HepG2 (cell line): ENCODE results near the gene RICTOR. TPM values are rescaled to one million over a fixed set of nuclear protein-coding genes. Genes with fewer than 3 reads are reported as not detected.

Experiments
- ATAC-seq: fragments of 200-7000 bp; cut with Tn5 transposase; 3 replicates; pipeline ENCODE4 v1.9.1; 2020; ENCODE audit warnings: mild to moderate bottlenecking, moderate library complexity
- BruUV-seq: library from RNA; stranded (reverse); fragments of 400-500 nt; replicated peaks from 2 replicates; lab custom pipeline; 2021; lab: Mats Ljungman, UMichigan
- CTCF ChIA-PET: fragments of 300-600 bp; formaldehyde crosslinking; extraction: SDS; loops from one replicate; lab custom pipeline; 2021; ENCODE audit warnings: low total read pairs, inconsistent platforms, low intra/inter-chr PET ratio; lab: Yijun Ruan, JAX
- POLR2A ChIA-PET: fragments of 350-600 bp; sonication (Branson Sonifier 250); formaldehyde crosslinking; loops from one replicate; lab custom pipeline; 2020; ENCODE audit warnings: antibody characterized with exemption, inconsistent platforms; lab: Yijun Ruan, JAX
- DNase-seq: peaks from one replicate; pipeline ENCODE4 v3.0.0-alpha.2; 2015; ENCODE audit warnings: low spot score
- FAIRE-seq: peaks from 3 replicates; lab custom pipeline; 2011; peaks lifted over from hg19 to GRCh38; lab: Jason Lieb, UNC
- H2AFZ ChIP-seq: one replicate; pipeline ENCODE4 v1.6.1; 2011; ENCODE audit warnings: low read length, inconsistent platforms
- H3K27ac ChIP-seq: fragments of 300-600 bp; 3 replicates; pipeline ENCODE4 v1.8.0; 2011; ENCODE audit warnings: mixed run types, mild to moderate bottlenecking, mixed read lengths, low read length, inconsistent platforms; ENCODE audit not compliant: insufficient read depth; ENCODE audit errors: extremely low read length
- H3K27me3 ChIP-seq, 2 experiments: fragments of 200-600 bp in 1 of 2; 2 replicates in 1 of 2; 3 replicates in 1 of 2; pipeline versions ENCODE4 v1.6.0 to v1.8.0; 2011; ENCODE audit warnings: low read length in 2 of 2, mild to moderate bottlenecking in 2 of 2, moderate library complexity in 2 of 2, inconsistent platforms in 1 of 2; ENCODE audit not compliant: insufficient read depth in 2 of 2, control insufficient read depth in 1 of 2
- H3K36me3 ChIP-seq, 2 experiments: fragments of 200-600 bp in 1 of 2; replicated peaks in 1 of 2; 2 replicates in 1 of 2; 3 replicates in 1 of 2; pipeline versions ENCODE4 v1.5.1 to v1.8.0; 2011; ENCODE audit warnings: low read length in 2 of 2, inconsistent platforms in 1 of 2; ENCODE audit not compliant: insufficient read depth in 2 of 2, control insufficient read depth in 1 of 2
- H3K4me1 ChIP-seq: 2 replicates; pipeline ENCODE4 v1.5.1; 2012; ENCODE audit warnings: low read length, inconsistent platforms; ENCODE audit not compliant: insufficient read depth
- H3K4me2 ChIP-seq: 2 replicates; pipeline ENCODE4 v1.6.0; 2011; ENCODE audit warnings: low read depth, low read length, inconsistent platforms
- H3K4me3 ChIP-seq, 3 experiments: fragments of 200-600 bp in 1 of 3; sonication (generic), shearing (Covaris generic) in 1 of 3; replicated peaks in 1 of 3; 2 replicates each; pipeline ENCODE4 v1.5.1; 2011 to 2016; ENCODE audit warnings: low read length in 3 of 3, inconsistent platforms in 2 of 3, low read depth in 2 of 3, mild to moderate bottlenecking in 2 of 3, control low read depth in 1 of 3, mixed read lengths in 1 of 3; ENCODE audit not compliant: insufficient read depth in 1 of 3
- H3K79me2 ChIP-seq: one replicate; pipeline ENCODE4 v1.6.1; 2011; ENCODE audit warnings: low read length, inconsistent platforms; ENCODE audit not compliant: insufficient read depth
- H3K9ac ChIP-seq: 2 replicates; pipeline ENCODE4 v1.6.0; 2011; ENCODE audit warnings: mild to moderate bottlenecking, low read depth, low read length, inconsistent platforms; ENCODE audit not compliant: insufficient read depth
- H3K9me3 ChIP-seq: 2 replicates; pipeline ENCODE4 v1.5.1; 2012; ENCODE audit warnings: mild to moderate bottlenecking, low read length
- H4K20me1 ChIP-seq: 2 replicates; pipeline ENCODE4 v1.6.0; 2011; ENCODE audit warnings: inconsistent platforms, mild to moderate bottlenecking, low read length, moderate library complexity; ENCODE audit not compliant: insufficient read depth
- CREB1 ChIP-seq, 2 experiments: fragments of 450-650 bp in 1 of 2; IDR thresholded peaks; 2 replicates each; pipeline ENCODE4 v1.6.1; 2016 to 2017; ENCODE audit warnings: control low read depth in 1 of 2, mild to moderate bottlenecking in 1 of 2, missing compliant biosample characterization in 1 of 2, missing genetic modification characterization in 1 of 2
- HCFC1 ChIP-seq: fragments of 150-350 bp; IDR thresholded peaks from 2 replicates; pipeline ENCODE4 v1.6.1; 2014; ENCODE audit warnings: low read depth, low read length
- RERE ChIP-seq: IDR thresholded peaks from 2 replicates; pipeline ENCODE4 v1.6.1; 2016; ENCODE audit warnings: low read depth, missing genetic modification reagents, missing compliant biosample characterization
- SNAPC5 ChIP-seq: sonication (generic); formaldehyde crosslinking; IDR thresholded peaks from 2 replicates; pipeline ENCODE4 v1.8.1; 2023; ENCODE audit warnings: mild to moderate bottlenecking, missing genetic modification reagents, borderline replicate concordance
- ZBTB20 ChIP-seq: sonication (generic); formaldehyde crosslinking; IDR thresholded peaks from 2 replicates; pipeline ENCODE4 v1.8.1; 2023; ENCODE audit warnings: missing genetic modification reagents, low read depth, mild to moderate bottlenecking, borderline replicate concordance
- ZBTB3 ChIP-seq: sonication (generic); formaldehyde crosslinking; IDR thresholded peaks from 2 replicates; pipeline ENCODE4 v1.4.0; 2020; ENCODE audit warnings: low read depth, mild to moderate bottlenecking, moderate library complexity, missing genetic modification reagents, borderline replicate concordance
- ZNF251 ChIP-seq: sonication (generic); formaldehyde crosslinking; IDR thresholded peaks from 2 replicates; pipeline ENCODE4 v1.9.0; 2021; ENCODE audit warnings: mild to moderate bottlenecking, missing genetic modification reagents
- ZNF776 ChIP-seq: sonication (generic); formaldehyde crosslinking; IDR thresholded peaks from 2 replicates; pipeline ENCODE4 v1.4.0; 2020; ENCODE audit warnings: mild to moderate bottlenecking, missing genetic modification reagents
- WGBS: methylation state at CpG from one replicate; pipeline ENCODE4 v1.1.6; 2017; ENCODE audit warnings: low lambda C conversion rate; 5-methylcytosine and 5-hydroxymethylcytosine counted together
- in situ Hi-C: cut with HindIII; loops from 2 replicates; pipeline ENCODE4 v1.10.0; 2017; ENCODE audit warnings: low pct_unique_long_range_greater_than_20kb; ENCODE audit not compliant: extremely low pct_ligation_motif_present
- intact Hi-C: fragments of 100-400 bp; cut with micrococcal nuclease; formaldehyde crosslinking; loops from one replicate; pipeline ENCODE4 v1.10.0; 2022; ENCODE audit not compliant: unreplicated experiment
- polyA plus RNA-seq, 8 experiments: library from polyadenylated mRNA; depleted of rRNA in 3 of 8; stranded (reverse) in 7 of 8; unstranded in 1 of 8; fragments of >200 nt; fragmentation: Illumina TruSeq in 4 of 8; extraction: Trizol in 4 of 8; gene quantifications; 2 replicates each; pipeline versions ENCODE4 v1.2.1 to v1.2.3, GENCODE V29; 2011 to 2016; ENCODE audit warnings: low read depth in 4 of 8, missing spikeins in 1 of 8, mixed read lengths in 1 of 8; ENCODE audit not compliant: insufficient read depth in 1 of 8
- total RNA-seq, 5 experiments: library from RNA; depleted of rRNA; stranded (reverse); fragments of >200 nt; fragmentation: Illumina TruSeq; extraction: Trizol; gene quantifications; 2 replicates each; pipeline ENCODE4 v1.2.3, GENCODE V29; 2016; ENCODE audit warnings: low read depth in 1 of 5

RICTOR gene
- total and polyA plus RNA-seq, 2 of the 13 experiments (the other 11 are each of a cell fraction or from before 2014, with no cell fraction given): 10.7 to 15.4 TPM

GRCh38 chr5:39076757-39077728 lies 2.8 kb upstream of the RICTOR start:
- ATAC-seq: no peak
- no peak for DNase-seq
- no peak overlapping the region for H2AFZ ChIP-seq
- no peaks in the 10 kb centered on the region for H3K9me3 ChIP-seq
- H3K27me3 ChIP-seq: no peaks in the 10 kb centered on the region; a peak in 1 of 5 replicates
- no peak overlapping the region for H3K9ac ChIP-seq
- ChIA-PET CTCF (no interaction called here), POLR2A (no interaction called here)
- WGBS: 79% methylated on average over 6 of the region's 6 CpGs
- peaks cover 10% of the 10 kb centered on the region for H4K20me1 ChIP-seq
- no peak overlapping the region for H3K4me3 ChIP-seq
- no TSS peak for BruUV-seq
- H3K27ac ChIP-seq: no peak overlapping the region
- H3K4me2 ChIP-seq: no peak overlapping the region
- no peaks in the 10 kb centered on the region for H3K36me3 ChIP-seq
- H3K79me2 ChIP-seq: peaks cover 17% of the 10 kb centered on the region
- intact Hi-C loops (loop anchor here (10.0 kb wide), 1 partner anchor 1708 kb away; no protein-coding TSS in a partner anchor), in situ Hi-C loops (loop anchor here (10.0 kb wide), 1 partner anchor 232 kb away; the partner anchor contains the start of gene OSMR)
- no peak for FAIRE-seq
- peaks cover 22% of the 10 kb centered on the region for H3K4me1 ChIP-seq
- TF ChIP-seq ZNF776 (CRISPR knock-in tag) (no peak), SNAPC5 (no peak), ZBTB20 (CRISPR knock-in tag) (no peak), ZNF251 (CRISPR knock-in tag) (no peak), CREB1 (IDR thresholded peaks at IDR 0.05) (no peak), CREB1 (CRISPR knock-in tag; IDR thresholded peaks at IDR 0.05) (no peak), RERE (CRISPR knock-in tag) (no peak), HCFC1 (no peak), ZBTB3 (no peak)
